ENCODE measurements around the gene EPHA4.

- no peak for TF ChIP-seq CTCF (IDR thresholded peaks at IDR 0.05; ENCODE audit: insufficient read depth, low read depth, low read length)
- no peak for TF ChIP-seq EZH2 (IDR thresholded peaks at IDR 0.05; ENCODE audit: insufficient read depth, low read length)
Measured at GRCh38 chr2:221533299-221533698, 38.8 kb downstream of the EPHA4 start.
